Measurements from ENCODE around the gene P3H1.

DNA sequence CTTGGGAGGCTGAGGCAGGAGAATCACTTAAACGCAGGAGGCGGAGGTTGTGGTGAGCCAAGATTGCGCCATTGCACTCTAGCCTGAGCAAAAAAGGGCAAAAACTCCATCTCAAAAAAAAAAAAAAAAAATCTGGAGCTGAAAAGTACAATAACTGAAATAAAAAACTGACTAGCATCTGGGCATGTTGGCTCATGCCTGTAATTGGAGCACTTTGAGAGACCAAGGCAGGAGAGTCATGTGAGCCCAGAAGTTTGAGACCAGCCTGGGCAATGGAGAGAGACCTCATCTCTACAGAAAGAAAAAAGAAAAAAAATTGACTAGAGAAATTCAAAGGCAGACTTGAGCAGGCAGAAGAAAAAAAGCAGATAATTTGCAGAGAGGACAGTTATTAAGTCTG, 44.9 kb downstream of the P3H1 start:
- TF ChIP-seq, protein P1, sequence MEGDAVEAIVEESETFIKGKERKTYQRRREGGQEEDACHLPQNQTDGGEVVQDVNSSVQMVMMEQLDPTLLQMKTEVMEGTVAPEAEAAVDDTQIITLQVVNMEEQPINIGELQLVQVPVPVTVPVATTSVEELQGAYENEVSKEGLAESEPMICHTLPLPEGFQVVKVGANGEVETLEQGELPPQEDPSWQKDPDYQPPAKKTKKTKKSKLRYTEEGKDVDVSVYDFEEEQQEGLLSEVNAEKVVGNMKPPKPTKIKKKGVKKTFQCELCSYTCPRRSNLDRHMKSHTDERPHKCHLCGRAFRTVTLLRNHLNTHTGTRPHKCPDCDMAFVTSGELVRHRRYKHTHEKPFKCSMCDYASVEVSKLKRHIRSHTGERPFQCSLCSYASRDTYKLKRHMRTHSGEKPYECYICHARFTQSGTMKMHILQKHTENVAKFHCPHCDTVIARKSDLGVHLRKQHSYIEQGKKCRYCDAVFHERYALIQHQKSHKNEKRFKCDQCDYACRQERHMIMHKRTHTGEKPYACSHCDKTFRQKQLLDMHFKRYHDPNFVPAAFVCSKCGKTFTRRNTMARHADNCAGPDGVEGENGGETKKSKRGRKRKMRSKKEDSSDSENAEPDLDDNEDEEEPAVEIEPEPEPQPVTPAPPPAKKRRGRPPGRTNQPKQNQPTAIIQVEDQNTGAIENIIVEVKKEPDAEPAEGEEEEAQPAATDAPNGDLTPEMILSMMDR (conservative IDR thresholded peaks at IDR 0.05 in 1 of 2, IDR thresholded peaks at IDR 0.05 in 1 of 2; ENCODE audit: extremely low read depth in 1 of 2, insufficient read depth in 1 of 2, low read depth in 1 of 2, low read length in 2 of 2), result no peak
- TF ChIP-seq EZH2 (IDR thresholded peaks at IDR 0.05; ENCODE audit: borderline replicate concordance, low read length), result no peak

Measured in mammary epithelial cell (primary cell).